CD4-positive, alpha-beta T cell treated with Interleukin-10 for 1 hour (primary cell): ENCODE data around the gene ITPR2.

Source experiments
- DNase-seq: peaks from one replicate; pipeline ENCODE4 v3.0.0-alpha.2; 2020

Gene ITPR2

GRCh38 chr12:26728205-26729050 is 104.6 kb downstream of the ITPR2 start:
- no peak for DNase-seq

GRCh38 chr12:26727482-26728204 is 105.4 kb downstream of the ITPR2 start:
- DNase-seq = no peak

DNA sequence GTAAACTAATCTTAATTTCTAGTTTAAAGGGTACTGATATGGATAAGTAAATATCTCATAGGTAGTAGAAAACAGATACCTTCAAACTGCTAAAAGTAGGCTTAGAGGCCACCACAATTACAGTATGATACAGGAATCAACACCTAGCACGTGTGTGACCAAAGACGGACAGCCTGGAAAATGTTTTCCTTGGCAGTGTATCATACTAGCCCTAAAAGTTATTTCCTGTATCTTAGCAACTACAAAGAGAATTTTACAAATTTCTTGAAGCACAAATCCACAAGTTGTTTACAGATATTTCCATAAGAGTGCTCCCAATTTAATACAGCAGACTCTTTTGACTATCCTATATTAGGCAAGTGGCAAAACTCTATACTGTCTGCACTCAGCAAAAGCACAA is 106.0 kb downstream of the ITPR2 start:
- DNase-seq = no peak

DNA sequence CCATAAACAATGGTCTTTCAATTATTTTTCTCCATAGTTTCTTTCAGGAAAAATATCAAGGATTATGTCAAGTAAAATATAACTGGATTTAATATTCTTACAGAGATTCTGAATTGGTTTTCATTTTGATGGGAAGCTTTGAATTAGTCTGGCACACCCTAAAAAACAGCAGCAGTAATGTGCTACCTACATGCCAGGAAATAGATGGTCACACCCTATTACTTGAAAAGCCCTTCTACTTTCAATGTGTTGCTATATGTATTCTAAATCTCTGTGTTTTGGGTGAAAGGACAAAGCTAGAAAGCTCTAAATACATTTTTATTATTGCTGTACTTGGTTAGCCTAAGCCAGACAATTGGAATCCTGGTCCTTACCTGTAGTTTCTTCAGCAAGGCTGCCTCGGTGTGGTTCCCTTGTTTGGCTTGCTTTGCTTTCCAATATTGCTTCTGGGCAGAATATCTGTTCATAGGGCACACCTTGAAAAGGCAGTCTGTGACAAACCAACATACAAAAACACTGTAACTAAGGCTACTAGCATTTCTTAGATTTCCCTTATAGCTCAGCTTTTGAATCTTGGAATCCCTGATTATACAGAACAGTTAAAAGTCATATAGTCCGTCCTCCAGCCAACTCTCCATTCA is 107.6 kb downstream of the ITPR2 start:
- no peak for DNase-seq

- DNase-seq = no peak
Observed at GRCh38 chr12:26724309-26724702, 108.7 kb downstream of the ITPR2 start.

DNA sequence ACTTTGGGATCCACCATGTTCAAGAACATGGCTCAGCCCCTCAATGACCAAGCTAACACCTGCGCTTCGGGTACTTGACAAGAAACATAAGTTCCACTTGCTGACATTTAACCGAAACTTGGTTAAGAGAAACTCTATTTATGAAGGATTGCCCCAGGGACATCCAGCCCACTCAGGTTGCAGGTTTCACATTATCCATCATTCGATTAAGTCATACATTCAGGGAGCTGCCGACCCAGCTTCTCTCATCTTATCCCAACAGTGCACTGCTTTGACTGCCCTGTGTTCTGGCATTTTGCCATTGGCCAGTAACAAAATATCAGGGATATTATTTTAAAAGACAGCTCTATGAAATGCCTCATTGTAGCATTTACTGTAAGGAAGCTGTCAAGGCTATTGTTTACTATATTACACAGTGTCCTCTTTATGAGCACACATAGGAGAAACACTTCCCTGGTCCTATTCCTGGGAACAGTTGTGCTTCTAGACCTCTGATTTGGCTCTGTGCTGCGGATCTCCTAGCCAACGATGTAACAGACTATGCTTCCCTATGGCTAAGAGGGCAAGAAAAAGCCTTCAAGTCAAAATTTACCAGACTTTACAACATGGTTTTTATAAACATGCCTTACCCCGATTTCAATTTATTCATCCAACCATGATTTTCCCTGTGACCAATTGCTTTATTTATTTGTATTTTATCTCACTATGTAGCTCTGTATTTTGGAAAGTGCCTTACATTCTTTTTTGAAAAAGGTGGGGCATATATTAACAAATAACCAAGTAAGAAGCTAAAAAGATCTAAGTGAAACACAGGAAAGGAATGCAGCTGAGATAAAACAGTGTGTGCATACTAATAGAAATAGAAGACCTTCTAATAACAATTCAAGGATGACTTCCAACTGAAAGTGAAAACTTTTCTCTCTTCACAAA is 109.3 kb downstream of the ITPR2 start:
- DNase-seq = no peak

GRCh38 chr12:26721800-26722199 is 111.2 kb downstream of the ITPR2 start:
- no peak for DNase-seq

GRCh38 chr12:26719852-26720251 is 113.1 kb downstream of the ITPR2 start:
- DNase-seq = no peak

DNA sequence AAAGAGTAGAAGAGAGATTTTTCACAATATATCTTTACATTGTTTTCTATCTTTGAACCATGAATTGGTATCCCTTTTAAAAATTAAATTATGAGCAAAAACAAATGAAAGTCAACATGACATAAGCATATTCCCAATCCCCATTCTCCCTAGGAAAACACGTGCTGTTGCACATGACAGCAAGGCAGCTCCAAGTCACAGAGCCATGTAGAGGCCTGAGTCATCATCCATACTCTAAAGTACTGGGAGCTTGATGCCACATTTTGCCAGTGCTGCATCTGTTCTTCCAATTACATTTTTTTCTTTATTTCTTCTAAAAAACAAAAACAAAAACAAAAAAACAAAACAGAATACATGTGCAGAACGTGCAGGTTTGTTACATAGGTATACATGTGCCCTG is 115.2 kb downstream of the ITPR2 start:
- no peak for DNase-seq

- no peak for DNase-seq
Observed at GRCh38 chr12:26715232-26715631, 117.8 kb downstream of the ITPR2 start.

- DNase-seq = no peak
Observed at GRCh38 chr12:26713885-26714383, 119.1 kb downstream of the ITPR2 start.

DNA sequence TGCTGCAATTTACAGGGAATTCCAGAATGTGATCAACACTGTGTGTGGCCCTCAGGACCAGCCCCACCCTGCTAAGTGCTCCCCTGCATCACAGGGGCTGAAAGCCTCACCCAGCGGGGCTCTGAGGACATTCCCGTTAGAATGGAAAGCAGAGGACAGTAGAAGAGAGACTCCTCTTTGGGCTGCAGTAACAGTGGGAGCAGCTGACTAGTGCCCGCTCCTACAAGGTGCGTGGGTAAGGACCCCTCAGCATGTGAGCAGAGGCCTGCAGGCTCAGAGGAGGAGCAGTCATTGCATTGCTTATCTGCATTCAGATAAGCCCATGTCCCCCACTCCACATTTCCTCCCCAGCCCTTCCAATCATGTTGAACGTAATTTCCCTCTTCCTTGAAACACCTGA is 120.1 kb downstream of the ITPR2 start:
- no peak for DNase-seq

- no peak for DNase-seq
Observed at GRCh38 chr12:26711569-26711968, 121.4 kb downstream of the ITPR2 start.

GRCh38 chr12:26711072-26711471 is 121.9 kb downstream of the ITPR2 start:
- no peak for DNase-seq

DNA sequence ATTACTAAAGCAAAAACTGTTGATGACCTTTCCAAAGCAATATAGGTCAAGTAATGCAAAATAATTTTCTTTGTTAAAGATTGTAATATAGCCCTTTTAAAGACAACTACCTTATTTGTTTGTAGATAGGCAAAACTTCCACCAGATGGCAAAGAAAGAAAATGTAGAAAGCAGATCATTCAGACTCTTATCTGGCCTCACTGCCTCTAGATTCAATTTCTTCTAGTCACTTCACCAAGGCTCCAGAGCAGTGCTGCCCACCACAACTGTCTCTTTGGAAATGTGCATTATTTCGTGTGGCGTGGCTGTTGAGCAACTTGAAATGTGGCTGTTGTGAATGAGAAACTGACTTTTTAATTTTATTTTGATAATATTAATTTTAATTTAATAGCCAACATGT is 127.1 kb downstream of the ITPR2 start:
- DNase-seq = no peak

- no peak for DNase-seq
Observed at GRCh38 chr12:26704684-26705460, 128.1 kb downstream of the ITPR2 start.

- no peak for DNase-seq
Observed at GRCh38 chr12:26704214-26704613, 128.8 kb downstream of the ITPR2 start.

DNA sequence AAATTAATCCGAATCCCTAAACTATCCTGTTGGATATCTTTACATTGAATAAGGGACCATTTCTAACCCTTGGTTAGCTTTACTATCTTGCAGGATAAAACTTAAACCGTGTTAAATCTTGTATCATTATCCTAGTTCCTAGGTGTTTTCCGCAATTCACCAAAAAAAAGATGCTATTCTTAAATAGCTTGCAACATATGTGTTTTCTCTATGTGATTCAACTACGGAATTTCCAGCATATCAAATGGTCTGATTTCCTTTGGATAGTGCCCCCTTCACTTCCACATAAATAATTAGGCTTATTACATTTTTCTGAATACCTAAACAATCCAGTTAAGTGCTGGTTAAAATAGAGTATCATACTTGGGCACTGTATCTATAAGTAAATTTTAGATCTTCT is 130.3 kb downstream of the ITPR2 start:
- DNase-seq = no peak

DNA sequence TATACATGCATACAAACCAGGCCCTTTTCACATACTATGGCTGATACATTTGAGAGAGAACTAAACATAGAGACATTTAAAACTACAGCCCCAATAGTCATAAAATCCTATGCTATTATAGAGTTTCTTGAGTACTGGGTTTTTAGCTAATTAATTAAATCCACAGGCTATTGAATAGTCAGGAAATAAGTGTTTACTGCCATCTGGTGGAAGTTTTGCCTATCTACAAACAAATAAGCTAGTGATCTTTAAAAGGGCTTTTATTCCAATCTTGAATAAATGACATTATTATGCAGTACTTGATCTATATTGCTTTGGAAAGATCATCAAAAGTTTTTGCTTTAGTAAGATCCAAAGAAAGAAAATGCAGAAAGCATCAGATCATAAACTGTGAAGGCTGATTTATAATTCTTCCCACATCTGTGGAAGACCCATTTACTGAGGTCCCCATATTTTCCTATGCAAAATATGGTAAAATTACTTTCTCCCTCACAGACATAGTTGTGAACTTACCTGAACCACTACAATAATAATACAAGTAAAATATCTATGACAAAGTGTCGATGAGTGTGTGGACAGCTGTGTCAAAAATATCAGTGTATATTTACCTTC is 131.3 kb downstream of the ITPR2 start:
- DNase-seq = peak; percentile 44

DNA sequence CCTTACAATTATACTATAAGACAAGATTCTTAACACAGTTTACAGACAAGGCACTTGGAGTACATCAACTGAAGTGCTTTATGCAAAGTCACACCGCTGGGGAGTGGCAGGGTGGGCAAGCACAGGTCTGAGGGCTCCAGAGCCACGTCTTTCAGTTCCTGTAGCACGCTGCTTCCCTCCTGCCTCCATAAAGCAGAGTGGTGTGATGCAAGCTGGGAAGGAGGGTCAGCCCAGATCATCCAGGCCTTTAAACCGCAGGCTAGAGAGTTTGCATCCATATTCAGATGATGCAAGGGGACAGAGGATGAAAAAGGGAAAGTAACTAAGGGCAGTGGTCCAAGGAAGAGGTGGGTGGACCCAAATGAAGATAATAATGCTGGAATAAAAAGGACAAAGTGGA is 132.6 kb downstream of the ITPR2 start:
- no peak for DNase-seq

DNA sequence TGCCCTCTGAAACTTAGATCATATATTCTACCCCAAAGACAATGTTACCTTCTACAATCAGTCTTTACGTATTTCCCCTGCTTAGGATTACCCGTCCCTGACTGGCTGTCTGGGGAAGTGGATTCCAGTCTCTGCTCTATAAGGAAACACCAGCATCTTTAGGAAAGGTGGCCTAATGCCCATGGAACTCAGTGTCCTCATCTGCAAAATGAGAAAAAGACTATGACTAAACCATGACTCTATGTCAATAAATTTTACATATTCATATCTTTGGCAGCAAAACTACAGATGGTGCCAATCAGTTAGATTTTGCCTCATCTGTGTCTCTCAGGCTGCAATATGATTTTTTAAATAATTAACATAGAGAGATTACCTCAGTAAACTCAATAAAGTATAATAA is 133.8 kb downstream of the ITPR2 start:
- DNase-seq = no peak
